ENCODE measurements around the gene ESF1.

ESF1 gene

DNA sequence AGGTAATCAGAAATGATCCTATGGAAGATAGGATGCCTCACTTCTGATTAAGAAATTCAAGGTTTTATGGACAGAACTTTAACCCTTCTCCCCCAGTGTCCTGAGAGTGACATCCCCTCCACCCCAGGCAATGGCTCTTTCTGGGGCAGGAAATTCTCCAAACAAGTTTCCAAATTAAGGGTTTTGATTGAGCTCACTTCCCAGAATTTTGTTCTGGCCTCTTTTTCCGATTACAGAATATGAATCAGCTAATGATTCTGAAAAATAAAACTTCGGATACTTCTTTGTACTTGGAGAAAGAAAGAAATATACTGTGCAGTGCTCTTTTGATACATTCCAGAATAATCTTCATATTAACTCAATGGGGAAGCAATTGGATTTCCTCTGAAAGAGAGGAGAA is 113.2 kb downstream of the ESF1 start:
- ChIA-PET CTCF (interaction anchor here (0.6 to 0.8 kb wide), 2 partner anchors 9 to 349 kb away, joined by 3 to 6 read pairs; no protein-coding TSS in a partner anchor), POLR2A (no interaction called here)
- TF ChIP-seq HOXA7 (CRISPR knock-in tag; IDR thresholded peaks at IDR 0.05; ENCODE audit: borderline replicate concordance) = no peak
- TF ChIP-seq ZNF544 (tag by site-specific recombination; IDR thresholded peaks at IDR 0.05) = no peak
- no peak for TF ChIP-seq ZNF549 (tag by site-specific recombination; IDR thresholded peaks at IDR 0.05)
- TF ChIP-seq ZNF624 (tag by site-specific recombination; IDR thresholded peaks at IDR 0.05) = no peak
- TF ChIP-seq, protein P1, sequence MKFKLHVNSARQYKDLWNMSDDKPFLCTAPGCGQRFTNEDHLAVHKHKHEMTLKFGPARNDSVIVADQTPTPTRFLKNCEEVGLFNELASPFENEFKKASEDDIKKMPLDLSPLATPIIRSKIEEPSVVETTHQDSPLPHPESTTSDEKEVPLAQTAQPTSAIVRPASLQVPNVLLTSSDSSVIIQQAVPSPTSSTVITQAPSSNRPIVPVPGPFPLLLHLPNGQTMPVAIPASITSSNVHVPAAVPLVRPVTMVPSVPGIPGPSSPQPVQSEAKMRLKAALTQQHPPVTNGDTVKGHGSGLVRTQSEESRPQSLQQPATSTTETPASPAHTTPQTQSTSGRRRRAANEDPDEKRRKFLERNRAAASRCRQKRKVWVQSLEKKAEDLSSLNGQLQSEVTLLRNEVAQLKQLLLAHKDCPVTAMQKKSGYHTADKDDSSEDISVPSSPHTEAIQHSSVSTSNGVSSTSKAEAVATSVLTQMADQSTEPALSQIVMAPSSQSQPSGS (tag by site-specific recombination; IDR thresholded peaks at IDR 0.05; ENCODE audit: low read depth) = no peak
- no peak for TF ChIP-seq ZNF350 (tag by site-specific recombination; IDR thresholded peaks at IDR 0.05)
- no peak for TF ChIP-seq ZNF707 (tag by site-specific recombination; IDR thresholded peaks at IDR 0.05)
- TF ChIP-seq ZBTB1 (tag by site-specific recombination; IDR thresholded peaks at IDR 0.05) = no peak
- no peak for TF ChIP-seq WT1 (tag by site-specific recombination; IDR thresholded peaks at IDR 0.05)
- no peak for TF ChIP-seq ZNF175 (tag by site-specific recombination; IDR thresholded peaks at IDR 0.05)
- TF ChIP-seq, protein P2, sequence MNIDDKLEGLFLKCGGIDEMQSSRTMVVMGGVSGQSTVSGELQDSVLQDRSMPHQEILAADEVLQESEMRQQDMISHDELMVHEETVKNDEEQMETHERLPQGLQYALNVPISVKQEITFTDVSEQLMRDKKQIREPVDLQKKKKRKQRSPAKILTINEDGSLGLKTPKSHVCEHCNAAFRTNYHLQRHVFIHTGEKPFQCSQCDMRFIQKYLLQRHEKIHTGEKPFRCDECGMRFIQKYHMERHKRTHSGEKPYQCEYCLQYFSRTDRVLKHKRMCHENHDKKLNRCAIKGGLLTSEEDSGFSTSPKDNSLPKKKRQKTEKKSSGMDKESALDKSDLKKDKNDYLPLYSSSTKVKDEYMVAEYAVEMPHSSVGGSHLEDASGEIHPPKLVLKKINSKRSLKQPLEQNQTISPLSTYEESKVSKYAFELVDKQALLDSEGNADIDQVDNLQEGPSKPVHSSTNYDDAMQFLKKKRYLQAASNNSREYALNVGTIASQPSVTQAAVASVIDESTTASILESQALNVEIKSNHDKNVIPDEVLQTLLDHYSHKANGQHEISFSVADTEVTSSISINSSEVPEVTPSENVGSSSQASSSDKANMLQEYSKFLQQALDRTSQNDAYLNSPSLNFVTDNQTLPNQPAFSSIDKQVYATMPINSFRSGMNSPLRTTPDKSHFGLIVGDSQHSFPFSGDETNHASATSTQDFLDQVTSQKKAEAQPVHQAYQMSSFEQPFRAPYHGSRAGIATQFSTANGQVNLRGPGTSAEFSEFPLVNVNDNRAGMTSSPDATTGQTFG (tag by site-specific recombination; IDR thresholded peaks at IDR 0.05; ENCODE audit: borderline replicate concordance) = no peak
- TF ChIP-seq, protein P3, sequence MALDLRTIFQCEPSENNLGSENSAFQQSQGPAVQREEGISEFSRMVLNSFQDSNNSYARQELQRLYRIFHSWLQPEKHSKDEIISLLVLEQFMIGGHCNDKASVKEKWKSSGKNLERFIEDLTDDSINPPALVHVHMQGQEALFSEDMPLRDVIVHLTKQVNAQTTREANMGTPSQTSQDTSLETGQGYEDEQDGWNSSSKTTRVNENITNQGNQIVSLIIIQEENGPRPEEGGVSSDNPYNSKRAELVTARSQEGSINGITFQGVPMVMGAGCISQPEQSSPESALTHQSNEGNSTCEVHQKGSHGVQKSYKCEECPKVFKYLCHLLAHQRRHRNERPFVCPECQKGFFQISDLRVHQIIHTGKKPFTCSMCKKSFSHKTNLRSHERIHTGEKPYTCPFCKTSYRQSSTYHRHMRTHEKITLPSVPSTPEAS (tag by site-specific recombination; IDR thresholded peaks at IDR 0.05) = no peak
- no peak for TF ChIP-seq ZNF266 (tag by site-specific recombination; IDR thresholded peaks at IDR 0.05; ENCODE audit: low read depth)
- TF ChIP-seq, protein P4, sequence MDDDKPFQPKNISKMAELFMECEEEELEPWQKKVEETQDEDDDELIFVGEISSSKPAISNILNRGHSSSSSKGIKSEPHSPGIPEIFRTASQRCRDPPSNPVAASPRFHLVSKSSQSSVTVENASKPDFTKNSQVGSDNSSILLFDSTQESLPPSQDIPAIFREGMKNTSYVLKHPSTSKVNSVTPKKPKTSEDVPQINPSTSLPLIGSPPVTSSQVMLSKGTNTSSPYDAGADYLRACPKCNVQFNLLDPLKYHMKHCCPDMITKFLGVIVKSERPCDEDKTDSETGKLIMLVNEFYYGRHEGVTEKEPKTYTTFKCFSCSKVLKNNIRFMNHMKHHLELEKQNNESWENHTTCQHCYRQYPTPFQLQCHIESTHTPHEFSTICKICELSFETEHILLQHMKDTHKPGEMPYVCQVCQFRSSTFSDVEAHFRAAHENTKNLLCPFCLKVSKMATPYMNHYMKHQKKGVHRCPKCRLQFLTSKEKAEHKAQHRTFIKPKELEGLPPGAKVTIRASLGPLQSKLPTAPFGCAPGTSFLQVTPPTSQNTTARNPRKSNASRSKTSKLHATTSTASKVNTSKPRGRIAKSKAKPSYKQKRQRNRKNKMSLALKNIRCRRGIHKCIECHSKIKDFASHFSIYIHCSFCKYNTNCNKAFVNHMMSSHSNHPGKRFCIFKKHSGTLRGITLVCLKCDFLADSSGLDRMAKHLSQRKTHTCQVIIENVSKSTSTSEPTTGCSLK (tag by site-specific recombination; IDR thresholded peaks at IDR 0.05) = no peak
- TF ChIP-seq INSM2 (tag by site-specific recombination; IDR thresholded peaks at IDR 0.05) = no peak
- no peak for TF ChIP-seq ZNF558 (tag by site-specific recombination; IDR thresholded peaks at IDR 0.05)
- no peak for TF ChIP-seq GLIS2 (tag by site-specific recombination; IDR thresholded peaks at IDR 0.05)
- no peak for TF ChIP-seq ZNF433 (tag by site-specific recombination; IDR thresholded peaks at IDR 0.05; ENCODE audit: low read depth)
- no peak overlapping the region for H3K4me3 ChIP-seq (ENCODE audit: low read depth, low read length)
- H3K27ac ChIP-seq (ENCODE audit: extremely low read depth, low read depth, low read length) = no peak overlapping the region
- no peaks in the 10 kb centered on the region for H3K36me3 ChIP-seq (ENCODE audit: control insufficient read depth in 2 of 2, insufficient read depth in 1 of 2, low read length in 2 of 2)
- no peaks in the 10 kb centered on the region for H3K9me3 ChIP-seq (ENCODE audit: control insufficient read depth, insufficient read depth, low read depth, low read length)
- no peaks in the 10 kb centered on the region for H3K4me1 ChIP-seq (ENCODE audit: control insufficient read depth, insufficient read depth, low read length)
